Gastroesophageal sphincter (tissue), 3 donors: ENCODE data around the gene BOC.

ENCODE experiments used
- POLR2A ChIP-seq, 2 donors: fragments of 450-650 bp; IDR thresholded peaks; one replicate each; pipeline ENCODE4 v1.6.1; 2017; ENCODE audit warnings: antibody characterized with exemption in 2 of 2, mild to moderate bottlenecking in 2 of 2, moderate library complexity in 1 of 2
- POLR2AphosphoS5 ChIP-seq: sonication (generic); formaldehyde crosslinking; IDR thresholded peaks from one replicate; pipeline ENCODE4 v1.6.1; 2017; ENCODE audit warnings: antibody characterized with exemption
- TF ChIP-seq, protein P1 (sequence below), 4 experiments: fragments of 200-600 bp in 2 of 4; fragments of 450-650 bp in 2 of 4; sonication (generic) in 1 of 4; IDR thresholded peaks; one replicate each; pipeline ENCODE4 v1.5.1; 2017 to 2019; ENCODE audit warnings: antibody characterized with exemption in 4 of 4, mild to moderate bottlenecking in 2 of 4, moderate library complexity in 2 of 4

DNA sequence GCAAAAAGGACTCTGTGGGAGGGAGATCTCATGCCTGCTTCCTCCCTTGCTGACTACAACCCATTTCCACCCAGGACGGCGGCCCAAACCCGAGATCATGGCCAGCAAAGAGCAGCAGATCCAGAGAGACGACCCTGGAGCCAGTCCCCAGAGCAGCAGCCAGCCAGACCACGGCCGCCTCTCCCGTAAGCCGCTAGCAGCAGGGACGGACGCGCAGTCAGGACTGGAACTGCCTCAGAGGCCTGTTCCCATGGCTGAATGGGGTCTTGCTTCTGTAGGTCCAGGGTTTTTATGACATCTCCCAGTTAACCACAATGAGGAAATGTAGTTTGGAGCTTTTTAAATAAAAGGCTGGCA is 67.2 kb downstream of the BOC start:
- TF ChIP-seq, protein P1, sequence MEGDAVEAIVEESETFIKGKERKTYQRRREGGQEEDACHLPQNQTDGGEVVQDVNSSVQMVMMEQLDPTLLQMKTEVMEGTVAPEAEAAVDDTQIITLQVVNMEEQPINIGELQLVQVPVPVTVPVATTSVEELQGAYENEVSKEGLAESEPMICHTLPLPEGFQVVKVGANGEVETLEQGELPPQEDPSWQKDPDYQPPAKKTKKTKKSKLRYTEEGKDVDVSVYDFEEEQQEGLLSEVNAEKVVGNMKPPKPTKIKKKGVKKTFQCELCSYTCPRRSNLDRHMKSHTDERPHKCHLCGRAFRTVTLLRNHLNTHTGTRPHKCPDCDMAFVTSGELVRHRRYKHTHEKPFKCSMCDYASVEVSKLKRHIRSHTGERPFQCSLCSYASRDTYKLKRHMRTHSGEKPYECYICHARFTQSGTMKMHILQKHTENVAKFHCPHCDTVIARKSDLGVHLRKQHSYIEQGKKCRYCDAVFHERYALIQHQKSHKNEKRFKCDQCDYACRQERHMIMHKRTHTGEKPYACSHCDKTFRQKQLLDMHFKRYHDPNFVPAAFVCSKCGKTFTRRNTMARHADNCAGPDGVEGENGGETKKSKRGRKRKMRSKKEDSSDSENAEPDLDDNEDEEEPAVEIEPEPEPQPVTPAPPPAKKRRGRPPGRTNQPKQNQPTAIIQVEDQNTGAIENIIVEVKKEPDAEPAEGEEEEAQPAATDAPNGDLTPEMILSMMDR (IDR thresholded peaks at IDR 0.05): no peak
- TF ChIP-seq POLR2AphosphoS5: no peak
- no peak for TF ChIP-seq POLR2A (IDR thresholded peaks at IDR 0.05)
